CD4-positive, alpha-beta memory T cell (primary cell): ENCODE data around the gene SRCAP. TPM values are rescaled to one million over a fixed set of nuclear protein-coding genes. Genes with fewer than 3 reads are reported as not detected.

Source experiments
- CTCF ChIA-PET: fragments of 350-600 bp; sonication (Branson Sonifier 250); formaldehyde crosslinking; loops from one replicate; lab custom pipeline; 2021; ENCODE audit warnings: inconsistent platforms; ENCODE audit not compliant: partially characterized antibody; lab: Charles Lee
- POLR2A ChIA-PET: fragments of 350-600 bp; sonication (Branson Sonifier 250); formaldehyde crosslinking; loops from one replicate; lab custom pipeline; 2021; ENCODE audit not compliant: partially characterized antibody; lab: Charles Lee
- DNase-seq, 5 donors: peaks; one replicate each; pipeline versions ENCODE4 v3.0.0 to v3.0.0-alpha.2; 2020 to 2022; ENCODE audit warnings: mixed read lengths in 1 of 5
- H3K27ac ChIP-seq: one replicate; pipeline ENCODE4 v1.7.0; 2013; ENCODE audit warnings: low read depth, low read length
- H3K27me3 ChIP-seq: 2 replicates; pipeline ENCODE4 v1.7.0; 2013; ENCODE audit warnings: mild to moderate bottlenecking, low read length, moderate library complexity; ENCODE audit not compliant: insufficient read depth
- H3K36me3 ChIP-seq: 2 replicates; pipeline ENCODE4 v1.7.0; 2013; ENCODE audit warnings: mild to moderate bottlenecking, low read length, moderate library complexity; ENCODE audit not compliant: insufficient read depth
- H3K4me1 ChIP-seq: 2 replicates; pipeline ENCODE4 v1.7.0; 2013; ENCODE audit warnings: mild to moderate bottlenecking, low read length, moderate library complexity; ENCODE audit not compliant: insufficient read depth
- H3K4me3 ChIP-seq, 2 donors: one replicate each; pipeline ENCODE4 v1.7.0; 2013; ENCODE audit warnings: low read length in 2 of 2, mild to moderate bottlenecking in 1 of 2
- H3K9me3 ChIP-seq, 2 donors: one replicate each; pipeline ENCODE4 v1.7.0; 2013; ENCODE audit warnings: low read length in 2 of 2, control low read depth in 1 of 2; ENCODE audit not compliant: control insufficient read depth in 1 of 2
- H3K27ac Mint-ChIP-seq, 7 donors: one replicate each; pipeline ENCODE4 v1.8.0; 2020 to 2021; ENCODE audit warnings: mixed read lengths in 7 of 7, mild to moderate bottlenecking in 6 of 7, inconsistent platforms in 3 of 7, moderate library complexity in 3 of 7
- H3K27me3 Mint-ChIP-seq, 2 donors: one replicate each; pipeline ENCODE4 v1.8.0; 2020 to 2021; ENCODE audit warnings: mixed read lengths in 2 of 2
- H3K36me3 Mint-ChIP-seq, 2 donors: one replicate each; pipeline ENCODE4 v1.8.0; 2020 to 2021; ENCODE audit warnings: mixed read lengths in 2 of 2, inconsistent platforms in 1 of 2, mild to moderate bottlenecking in 1 of 2
- H3K4me1 Mint-ChIP-seq, 4 donors: one replicate each; pipeline ENCODE4 v1.8.0; 2020 to 2021; ENCODE audit warnings: mixed read lengths in 4 of 4, mild to moderate bottlenecking in 1 of 4
- H3K4me3 Mint-ChIP-seq, 8 donors: one replicate each; pipeline ENCODE4 v1.8.0; 2020 to 2021; ENCODE audit warnings: mixed read lengths in 8 of 8, mild to moderate bottlenecking in 7 of 8, moderate library complexity in 6 of 8, inconsistent platforms in 3 of 8
- H3K9me3 Mint-ChIP-seq, 8 donors: one replicate each; pipeline ENCODE4 v1.8.0; 2020 to 2021; ENCODE audit warnings: mixed read lengths in 8 of 8, mild to moderate bottlenecking in 5 of 8, inconsistent platforms in 3 of 8, moderate library complexity in 1 of 8
- intact Hi-C: fragments of 100-400 bp; cut with micrococcal nuclease; formaldehyde crosslinking; loops from one replicate; pipeline ENCODE4 v1.15.1; 2023
- polyA plus RNA-seq, 2 donors: library from polyadenylated mRNA; unstranded; fragments of 300-500 nt; fragmentation: Illumina TruSeq; gene quantifications; one replicate each; pipeline ENCODE4 v1.2.3, GENCODE V29; 2021
- total RNA-seq, 2 experiments: library from RNA; stranded (reverse); gene quantifications; one replicate each; pipeline ENCODE4 v1.2.3, GENCODE V29; 2021

The SRCAP gene
- total and polyA plus RNA-seq, 4 experiments from 2014 or later: 1.2 to 115 (median 68.3) TPM

DNA sequence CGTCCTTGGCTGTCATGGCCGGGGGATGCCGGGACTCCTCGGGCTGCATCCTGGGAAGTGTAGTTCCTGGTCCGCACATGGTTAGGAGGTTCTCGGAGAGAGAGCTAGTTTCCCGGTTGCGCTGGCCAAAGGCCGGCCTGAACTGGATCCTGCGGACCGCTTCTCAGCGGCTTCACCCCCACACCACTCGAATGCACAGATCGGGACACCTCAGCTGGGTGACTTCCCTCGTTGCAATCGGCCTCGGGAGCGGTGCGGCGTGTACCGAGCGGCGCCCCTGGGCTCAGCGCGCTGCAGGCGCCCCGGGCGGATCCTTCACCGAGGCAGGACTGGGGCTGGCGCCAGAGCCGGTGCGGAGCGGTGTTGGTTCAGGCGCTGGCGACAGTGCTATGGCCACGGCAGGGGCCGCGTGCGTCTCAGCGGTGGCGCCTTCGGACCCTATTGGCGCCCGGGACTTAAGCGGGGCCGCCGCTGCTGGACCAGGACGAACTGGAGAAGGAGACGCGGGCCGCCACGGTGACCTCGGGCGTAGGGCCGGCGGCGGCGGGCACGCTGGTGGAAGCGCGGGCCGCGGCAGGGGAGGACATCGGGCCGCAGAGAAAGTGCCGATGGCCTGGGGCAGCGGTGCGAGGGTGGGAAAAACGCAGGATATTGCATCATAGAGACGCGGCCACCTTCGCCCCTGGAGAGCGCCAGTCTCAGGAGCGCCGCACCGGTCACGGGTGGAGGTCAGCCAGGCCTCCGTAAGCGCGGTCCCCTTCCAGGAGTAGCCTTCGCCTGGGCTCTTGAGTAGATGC lies 76.6 kb downstream of the SRCAP start:
- Histone ChIP-seq H3K27ac (no peak overlapping the region), H3K4me1 (peaks cover 12% of the 10 kb centered on the region), H3K36me3 (peaks cover 28% of the 10 kb centered on the region), H3K27me3 (no peaks in the 10 kb centered on the region), H3K4me3 (peak overlapping the region; percentile 64 to 81), H3K9me3 (no peaks in the 10 kb centered on the region)
- Mint-ChIP-seq H3K4me3 (peak overlapping the region; percentile 90 to 94 (median 94)), H3K27me3 (no peaks in the 10 kb centered on the region), H3K9me3 (no peaks in the 10 kb centered on the region), H3K36me3 (peaks cover 17 to 34% of the 10 kb centered on the region in 2 donors), H3K4me1 (peaks cover 14 to 32% (median 22%) of the 10 kb centered on the region in 4 donors), H3K27ac (peak overlapping the region in 5 of 7 donors; percentile 48 to 84 (median 76))
- intact Hi-C loops: loop anchor here (1.0 kb wide), 2 partner anchors 12 to 39 kb away; partner anchors contain the start of gene ZNF629
- POLR2A ChIA-PET: interaction anchor here (0.7 to 2.6 kb wide), 8 partner anchors 8 to 298 kb away, joined by 3 to 19 read pairs (median 4); partner anchors contain the start of genes PHKG2, ZNF646 and ZNF668
- CTCF ChIA-PET: interaction anchor here (1.0 kb wide), 1 partner anchor 12 kb away, joined by 3 read pairs; no protein-coding TSS in a partner anchor
- DNase-seq: peak; percentile 42 to 59 (median 53)

DNA sequence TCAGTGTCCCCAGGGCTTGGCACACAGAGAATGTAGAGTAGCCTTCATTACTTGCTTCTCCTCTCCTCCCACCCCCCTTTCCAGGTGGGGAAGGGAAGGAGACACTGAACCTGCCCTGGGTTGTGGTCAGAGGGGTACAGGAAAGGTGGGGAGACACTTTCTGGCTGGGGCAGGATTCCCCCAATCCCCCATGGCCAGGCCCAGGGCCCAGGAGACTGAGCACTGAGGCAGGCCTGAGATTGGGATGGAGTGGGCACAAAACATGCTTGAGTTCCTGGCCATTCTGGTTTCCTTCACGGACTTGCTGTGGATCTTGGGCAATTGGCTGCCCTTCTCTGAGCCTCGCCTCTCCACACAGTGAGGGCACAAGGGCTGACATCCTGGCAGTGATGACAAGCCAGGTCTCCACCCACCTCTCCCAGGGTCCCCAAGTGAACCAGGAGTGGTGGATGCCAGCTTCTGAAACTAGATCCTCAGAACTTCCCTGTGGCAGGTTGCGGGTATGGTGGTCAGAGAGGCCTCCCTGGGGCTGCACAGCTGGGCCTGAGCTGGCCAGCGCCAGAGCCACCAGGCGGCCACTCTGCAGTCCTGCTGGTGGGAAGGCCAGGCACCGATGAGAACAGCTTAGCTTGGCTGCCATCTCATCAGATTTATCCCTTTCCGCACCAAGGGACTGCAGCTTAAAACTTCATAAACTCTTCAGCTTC lies 78.8 kb downstream of the SRCAP start:
- H3K27ac ChIP-seq: no peak overlapping the region
- H3K27me3 ChIP-seq: no peaks in the 10 kb centered on the region
- H3K9me3 Mint-ChIP-seq: no peaks in the 10 kb centered on the region
- H3K4me1 ChIP-seq: peaks cover 12% of the 10 kb centered on the region
- POLR2A ChIA-PET: no interaction called here
- H3K27me3 Mint-ChIP-seq: no peaks in the 10 kb centered on the region
- H3K4me3 ChIP-seq: no peak overlapping the region
- peaks cover 10 to 26% (median 18%) of the 10 kb centered on the region in 4 donors for H3K4me1 Mint-ChIP-seq
- no peak for DNase-seq
- intact Hi-C loops: no loop called here
- H3K27ac Mint-ChIP-seq: no peak overlapping the region
- peak overlapping the region in 4 of 8 donors; percentile 48 to 92 (median 76) for H3K4me3 Mint-ChIP-seq
- CTCF ChIA-PET: no interaction called here
- H3K36me3 ChIP-seq: peaks cover 9% of the 10 kb centered on the region
- H3K36me3 Mint-ChIP-seq: peaks cover 7 to 15% of the 10 kb centered on the region in 2 donors
- no peaks in the 10 kb centered on the region for H3K9me3 ChIP-seq

DNA sequence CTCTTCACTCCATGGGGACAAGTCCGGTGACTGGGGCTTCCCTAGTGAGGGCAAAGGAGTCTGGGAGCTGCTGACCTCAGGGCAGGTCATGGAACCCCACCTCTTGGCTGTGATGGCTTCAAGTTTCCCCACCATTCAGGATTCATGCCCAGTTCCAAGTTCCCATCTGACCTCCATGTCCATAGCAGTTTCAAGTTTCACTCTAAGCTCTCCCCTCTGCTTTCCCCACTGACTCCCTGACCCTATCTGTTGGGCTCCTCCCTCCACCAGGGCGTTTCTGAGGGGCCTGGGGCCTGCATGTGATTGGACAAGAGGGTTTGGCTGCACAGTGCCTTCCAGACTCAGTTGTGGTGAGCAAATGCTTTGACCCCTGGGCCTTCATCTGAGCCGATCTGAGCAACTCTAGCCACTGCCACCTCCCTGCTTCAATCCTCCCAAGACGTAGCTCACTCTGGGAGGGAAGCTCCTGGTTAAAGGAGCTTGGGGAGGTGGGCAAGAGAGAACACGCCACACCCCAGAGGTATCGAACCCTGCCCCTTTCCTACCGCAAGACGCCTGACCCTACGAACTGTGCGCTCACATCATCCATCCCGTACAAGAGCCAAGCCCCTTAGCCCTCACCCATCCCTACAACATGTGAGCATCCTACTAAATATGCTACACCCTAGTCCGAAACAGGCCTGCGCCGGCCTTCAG lies 79.7 kb downstream of the SRCAP start:
- POLR2A ChIA-PET: no interaction called here
- H3K27me3 Mint-ChIP-seq: no peaks in the 10 kb centered on the region
- H3K9me3 Mint-ChIP-seq: no peaks in the 10 kb centered on the region

DNA sequence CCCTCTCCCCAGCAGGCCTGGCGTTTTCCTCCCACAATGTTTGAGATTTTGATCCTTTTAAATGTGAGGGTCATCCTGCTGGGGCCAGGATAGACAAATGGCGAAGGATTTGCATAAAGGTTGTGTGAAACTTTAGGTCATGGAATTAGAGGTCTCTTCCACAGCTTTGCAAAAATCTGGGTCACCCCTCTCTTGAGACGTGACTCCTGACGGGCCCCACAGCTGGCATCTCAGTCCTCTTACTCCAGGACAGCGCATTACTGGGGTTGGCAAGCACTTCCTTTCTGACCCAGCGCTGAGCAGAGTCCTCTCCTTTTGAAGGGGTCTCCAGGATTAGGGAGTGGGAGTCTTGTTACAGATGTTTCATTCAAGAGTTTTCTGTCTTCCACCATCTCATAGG lies 80.6 kb downstream of the SRCAP start:
- Mint-ChIP-seq H3K27ac (peak overlapping the region in 1 of 7 donors; percentile 13), H3K9me3 (no peaks in the 10 kb centered on the region), H3K27me3 (no peaks in the 10 kb centered on the region), H3K4me1 (peaks cover 4 to 18% (median 12%) of the 10 kb centered on the region in 4 donors), H3K4me3 (no peak overlapping the region), H3K36me3 (peaks cover 3 to 6% of the 10 kb centered on the region in 2 donors)
- ChIA-PET POLR2A (no interaction called here), CTCF (no interaction called here)
- Histone ChIP-seq H3K9me3 (no peaks in the 10 kb centered on the region), H3K4me3 (no peak overlapping the region), H3K27me3 (no peaks in the 10 kb centered on the region), H3K4me1 (peaks cover 12% of the 10 kb centered on the region), H3K27ac (no peak overlapping the region), H3K36me3 (no peaks in the 10 kb centered on the region)
- intact Hi-C loops: no loop called here
- DNase-seq: no peak

More for the DNA sequence above, 79.7 kb downstream of the SRCAP start:
- CTCF ChIA-PET: no interaction called here
- H3K27me3 ChIP-seq: no peaks in the 10 kb centered on the region
- Mint-ChIP-seq H3K36me3 (peaks cover 3 to 10% of the 10 kb centered on the region in 2 donors), H3K4me1 (peaks cover 4 to 20% (median 12%) of the 10 kb centered on the region in 4 donors), H3K27ac (peak overlapping the region in 3 of 7 donors; percentile 3 to 59 (median 42)), H3K4me3 (peak overlapping the region in 3 of 8 donors; percentile 28 to 60 (median 54))
- no peaks in the 10 kb centered on the region for H3K36me3 ChIP-seq
- no peak for DNase-seq
- intact Hi-C loops: no loop called here
- peaks cover 12% of the 10 kb centered on the region for H3K4me1 ChIP-seq
- H3K27ac ChIP-seq: no peak overlapping the region
- H3K4me3 ChIP-seq: no peak overlapping the region
- H3K9me3 ChIP-seq: no peaks in the 10 kb centered on the region

DNA sequence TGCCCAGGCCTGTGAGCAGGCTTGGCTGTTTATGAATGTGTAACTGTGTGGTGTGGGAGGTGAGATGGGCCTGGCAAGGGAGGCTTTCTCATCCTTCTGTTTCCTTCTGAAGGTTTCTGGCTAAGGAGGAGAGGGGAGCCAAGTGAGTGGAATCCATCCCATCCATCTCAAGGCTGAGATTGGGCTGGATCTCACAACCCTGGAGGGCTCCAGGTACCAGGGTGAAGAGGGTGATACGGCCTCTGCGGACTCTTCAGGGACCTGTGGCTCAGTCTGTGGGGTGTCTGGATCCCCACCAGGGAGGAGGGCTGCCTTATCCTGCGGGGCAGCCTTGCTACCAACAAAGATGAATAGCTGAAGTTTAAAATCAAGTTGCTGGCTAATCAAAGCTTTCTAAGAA lies 81.0 kb downstream of the SRCAP start:
- H3K27me3 Mint-ChIP-seq: no peaks in the 10 kb centered on the region
- Histone ChIP-seq H3K36me3 (no peaks in the 10 kb centered on the region), H3K27ac (no peak overlapping the region), H3K4me3 (no peak overlapping the region), H3K4me1 (peaks cover 9% of the 10 kb centered on the region), H3K27me3 (no peaks in the 10 kb centered on the region), H3K9me3 (no peaks in the 10 kb centered on the region)
- intact Hi-C loops: no loop called here
- H3K27ac Mint-ChIP-seq: peak overlapping the region in 1 of 7 donors; percentile 13
- POLR2A ChIA-PET: no interaction called here
- no peaks in the 10 kb centered on the region for H3K9me3 Mint-ChIP-seq
- no peak for DNase-seq
- H3K36me3 Mint-ChIP-seq: peaks cover 3% of the 10 kb centered on the region in 2 donors
- no peak overlapping the region for H3K4me3 Mint-ChIP-seq
- peaks cover 4 to 22% (median 9%) of the 10 kb centered on the region in 4 donors for H3K4me1 Mint-ChIP-seq
- CTCF ChIA-PET: no interaction called here

DNA sequence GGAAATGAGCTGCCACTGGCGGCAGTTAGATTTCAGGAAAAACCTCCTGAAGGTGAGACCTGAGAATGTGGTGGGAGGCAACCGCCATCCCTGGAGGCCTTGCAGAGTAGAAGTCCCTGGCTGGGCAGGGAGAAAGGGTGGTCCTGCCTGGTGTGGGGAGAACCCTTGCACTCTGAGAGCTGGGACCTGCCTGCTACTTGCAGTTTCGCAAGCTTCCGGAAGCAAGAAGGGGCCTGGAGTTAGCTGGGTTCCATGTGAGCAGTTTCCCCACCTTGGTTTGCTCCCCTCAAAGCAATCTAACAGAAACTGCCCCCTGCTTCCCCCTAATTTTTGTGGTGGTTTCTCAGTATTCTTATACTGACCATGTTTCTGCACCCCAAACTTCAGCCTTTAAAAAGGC lies 81.6 kb downstream of the SRCAP start:
- ChIA-PET CTCF (no interaction called here), POLR2A (no interaction called here)
- Histone ChIP-seq H3K27ac (no peak overlapping the region), H3K4me1 (peaks cover 6% of the 10 kb centered on the region), H3K27me3 (no peaks in the 10 kb centered on the region), H3K4me3 (no peak overlapping the region), H3K36me3 (no peaks in the 10 kb centered on the region), H3K9me3 (no peaks in the 10 kb centered on the region)
- Mint-ChIP-seq H3K4me1 (peaks cover 4 to 23% (median 7%) of the 10 kb centered on the region in 4 donors), H3K27me3 (no peaks in the 10 kb centered on the region), H3K4me3 (no peak overlapping the region), H3K27ac (no peak overlapping the region), H3K36me3 (peaks cover 3% of the 10 kb centered on the region in 2 donors), H3K9me3 (no peaks in the 10 kb centered on the region)
- DNase-seq: no peak
- intact Hi-C loops: no loop called here
